ENCODE data around the gene NEK4.

DNA sequence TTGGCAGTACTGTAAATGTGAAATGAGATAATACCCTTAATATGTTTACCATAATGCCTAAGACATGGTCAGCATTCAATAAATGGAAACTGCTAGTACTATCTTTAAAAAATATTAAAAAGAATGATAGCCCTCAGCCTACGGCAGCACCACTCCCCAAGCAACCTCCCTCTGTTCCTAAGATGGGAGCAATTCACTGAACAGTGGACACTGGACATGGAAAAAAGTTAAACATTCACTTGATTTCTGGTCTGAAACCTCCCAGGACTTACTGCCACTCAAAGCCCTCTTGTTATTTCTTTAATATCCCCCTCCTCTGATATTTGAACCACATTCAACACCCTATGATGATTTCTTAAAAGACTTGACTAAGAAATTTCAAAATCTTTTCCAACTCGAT, 27.0 kb downstream of the NEK4 start:
- TF ChIP-seq, protein P1, sequence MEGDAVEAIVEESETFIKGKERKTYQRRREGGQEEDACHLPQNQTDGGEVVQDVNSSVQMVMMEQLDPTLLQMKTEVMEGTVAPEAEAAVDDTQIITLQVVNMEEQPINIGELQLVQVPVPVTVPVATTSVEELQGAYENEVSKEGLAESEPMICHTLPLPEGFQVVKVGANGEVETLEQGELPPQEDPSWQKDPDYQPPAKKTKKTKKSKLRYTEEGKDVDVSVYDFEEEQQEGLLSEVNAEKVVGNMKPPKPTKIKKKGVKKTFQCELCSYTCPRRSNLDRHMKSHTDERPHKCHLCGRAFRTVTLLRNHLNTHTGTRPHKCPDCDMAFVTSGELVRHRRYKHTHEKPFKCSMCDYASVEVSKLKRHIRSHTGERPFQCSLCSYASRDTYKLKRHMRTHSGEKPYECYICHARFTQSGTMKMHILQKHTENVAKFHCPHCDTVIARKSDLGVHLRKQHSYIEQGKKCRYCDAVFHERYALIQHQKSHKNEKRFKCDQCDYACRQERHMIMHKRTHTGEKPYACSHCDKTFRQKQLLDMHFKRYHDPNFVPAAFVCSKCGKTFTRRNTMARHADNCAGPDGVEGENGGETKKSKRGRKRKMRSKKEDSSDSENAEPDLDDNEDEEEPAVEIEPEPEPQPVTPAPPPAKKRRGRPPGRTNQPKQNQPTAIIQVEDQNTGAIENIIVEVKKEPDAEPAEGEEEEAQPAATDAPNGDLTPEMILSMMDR (IDR thresholded peaks at IDR 0.05) = no peak
- TF ChIP-seq CHD2 (IDR thresholded peaks at IDR 0.05; ENCODE audit: low read length, partially characterized antibody) = no peak
- no peak for TF ChIP-seq EZH2phosphoT487 (IDR thresholded peaks at IDR 0.05; ENCODE audit: borderline replicate concordance, low read depth)
- no peak for TF ChIP-seq POLR2AphosphoS5 (IDR thresholded peaks at IDR 0.05; ENCODE audit: low read depth, low read length)
- TF ChIP-seq, protein P2, sequence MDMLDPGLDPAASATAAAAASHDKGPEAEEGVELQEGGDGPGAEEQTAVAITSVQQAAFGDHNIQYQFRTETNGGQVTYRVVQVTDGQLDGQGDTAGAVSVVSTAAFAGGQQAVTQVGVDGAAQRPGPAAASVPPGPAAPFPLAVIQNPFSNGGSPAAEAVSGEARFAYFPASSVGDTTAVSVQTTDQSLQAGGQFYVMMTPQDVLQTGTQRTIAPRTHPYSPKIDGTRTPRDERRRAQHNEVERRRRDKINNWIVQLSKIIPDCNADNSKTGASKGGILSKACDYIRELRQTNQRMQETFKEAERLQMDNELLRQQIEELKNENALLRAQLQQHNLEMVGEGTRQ (IDR thresholded peaks at IDR 0.05; ENCODE audit: borderline replicate concordance, low read depth, low read length) = no peak
- no peak for TF ChIP-seq YY1 (IDR thresholded peaks at IDR 0.05; ENCODE audit: low read depth)
- no peak for TF ChIP-seq RAD21 (IDR thresholded peaks at IDR 0.05; ENCODE audit: low read length)
